ENCODE data around the gene APOL5.

Gene APOL5

DNA sequence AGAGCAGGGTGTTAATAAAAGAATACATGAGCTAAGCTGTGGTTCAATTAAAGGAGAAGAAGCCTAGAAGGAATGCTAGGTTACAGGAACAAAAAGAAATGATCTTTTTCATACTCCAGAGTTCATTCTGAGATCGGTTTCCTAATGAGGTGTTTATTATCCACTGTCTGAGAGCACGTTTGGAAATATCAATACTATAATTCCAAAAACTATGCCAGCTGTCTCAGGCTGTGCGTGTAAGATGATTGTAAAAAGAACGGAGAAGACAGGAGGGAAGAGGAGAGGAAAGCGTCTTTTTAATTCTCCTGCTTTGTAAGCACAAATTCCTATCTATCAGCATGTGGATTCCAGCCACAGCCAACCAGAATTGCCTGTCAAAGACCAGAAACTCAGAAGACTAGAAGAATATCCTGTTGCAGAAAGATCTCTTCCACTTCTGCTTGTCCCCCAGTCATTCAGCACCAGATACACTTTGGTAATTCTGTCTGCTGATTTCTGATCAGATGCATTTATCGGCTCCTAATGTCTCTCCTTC lies 25.7 kb downstream of the APOL5 start:
- TF ChIP-seq, protein P1, sequence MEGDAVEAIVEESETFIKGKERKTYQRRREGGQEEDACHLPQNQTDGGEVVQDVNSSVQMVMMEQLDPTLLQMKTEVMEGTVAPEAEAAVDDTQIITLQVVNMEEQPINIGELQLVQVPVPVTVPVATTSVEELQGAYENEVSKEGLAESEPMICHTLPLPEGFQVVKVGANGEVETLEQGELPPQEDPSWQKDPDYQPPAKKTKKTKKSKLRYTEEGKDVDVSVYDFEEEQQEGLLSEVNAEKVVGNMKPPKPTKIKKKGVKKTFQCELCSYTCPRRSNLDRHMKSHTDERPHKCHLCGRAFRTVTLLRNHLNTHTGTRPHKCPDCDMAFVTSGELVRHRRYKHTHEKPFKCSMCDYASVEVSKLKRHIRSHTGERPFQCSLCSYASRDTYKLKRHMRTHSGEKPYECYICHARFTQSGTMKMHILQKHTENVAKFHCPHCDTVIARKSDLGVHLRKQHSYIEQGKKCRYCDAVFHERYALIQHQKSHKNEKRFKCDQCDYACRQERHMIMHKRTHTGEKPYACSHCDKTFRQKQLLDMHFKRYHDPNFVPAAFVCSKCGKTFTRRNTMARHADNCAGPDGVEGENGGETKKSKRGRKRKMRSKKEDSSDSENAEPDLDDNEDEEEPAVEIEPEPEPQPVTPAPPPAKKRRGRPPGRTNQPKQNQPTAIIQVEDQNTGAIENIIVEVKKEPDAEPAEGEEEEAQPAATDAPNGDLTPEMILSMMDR (IDR thresholded peaks at IDR 0.05; ENCODE audit: borderline replicate concordance, control extremely low read depth, extremely low read depth, insufficient read depth, missing control alignments): no peak
- in situ Hi-C loops (cut with MboI; ENCODE audit: low sequenced_read_pairs, unreplicated experiment): no loop called here
- no peak for DNase-seq (ENCODE audit: low spot score)

DNA sequence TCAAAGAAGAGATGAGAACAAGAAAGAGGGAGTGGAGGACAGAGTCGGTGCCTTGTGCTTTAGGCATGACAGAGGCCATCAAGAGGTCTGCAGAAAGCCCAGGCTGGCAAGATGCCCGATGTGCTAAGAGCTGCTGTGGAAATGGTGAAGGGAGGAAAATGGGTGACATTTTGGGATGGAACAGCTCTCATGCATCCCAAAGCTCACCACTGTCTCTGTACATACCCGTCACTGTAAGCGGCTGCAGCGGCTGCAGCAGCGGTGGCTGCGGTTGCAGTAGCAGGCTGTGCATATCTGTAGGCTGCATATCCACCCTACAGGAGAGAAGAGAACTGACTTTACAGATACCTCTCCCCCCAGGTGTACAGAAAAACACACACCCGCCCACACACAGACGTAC lies 28.6 kb downstream of the APOL5 start:
- TF ChIP-seq, protein P1 (IDR thresholded peaks at IDR 0.05; ENCODE audit: borderline replicate concordance, control extremely low read depth, extremely low read depth, insufficient read depth, missing control alignments): no peak
- no peak for DNase-seq (ENCODE audit: low spot score)
- in situ Hi-C loops (cut with MboI; ENCODE audit: low sequenced_read_pairs, unreplicated experiment): no loop called here

DNA sequence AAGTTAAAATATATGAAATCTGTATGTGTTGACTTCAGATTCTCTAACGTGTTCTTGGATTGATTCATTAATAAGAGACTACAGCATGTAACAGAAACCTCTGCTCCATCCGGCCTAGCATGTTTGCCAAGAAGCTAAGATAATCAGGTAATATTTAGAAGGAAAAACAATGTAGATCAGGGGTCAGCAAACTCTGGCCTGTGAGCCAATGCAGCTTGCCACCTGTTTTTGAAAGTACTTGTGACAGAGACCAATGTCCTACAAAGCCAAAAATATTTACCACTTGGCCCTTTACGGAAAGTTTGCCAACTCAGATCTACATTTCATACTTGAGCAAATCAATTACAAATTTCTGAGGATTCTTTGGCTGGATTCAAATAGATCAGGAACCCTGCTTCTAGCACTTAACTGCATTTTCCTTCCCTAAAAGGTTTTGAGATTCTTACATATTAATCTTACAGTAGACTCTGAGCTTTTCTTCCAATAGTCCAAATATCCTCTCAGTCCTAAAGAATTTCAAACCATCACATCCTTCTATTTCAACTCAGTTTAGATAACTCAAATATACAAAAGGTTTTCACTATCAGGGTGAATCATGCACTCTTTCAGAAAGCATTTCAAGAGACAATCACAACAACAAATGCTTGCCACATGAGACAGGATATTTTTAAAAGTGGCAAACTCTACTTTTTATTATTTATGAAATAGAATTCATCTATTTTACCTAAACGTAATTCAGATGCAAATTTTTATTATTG lies 29.5 kb downstream of the APOL5 start:
- TF ChIP-seq, protein P1 (IDR thresholded peaks at IDR 0.05; ENCODE audit: borderline replicate concordance, control extremely low read depth, extremely low read depth, insufficient read depth, missing control alignments): no peak
- DNase-seq (ENCODE audit: low spot score): no peak
- in situ Hi-C loops (cut with MboI; ENCODE audit: low sequenced_read_pairs, unreplicated experiment): no loop called here

DNA sequence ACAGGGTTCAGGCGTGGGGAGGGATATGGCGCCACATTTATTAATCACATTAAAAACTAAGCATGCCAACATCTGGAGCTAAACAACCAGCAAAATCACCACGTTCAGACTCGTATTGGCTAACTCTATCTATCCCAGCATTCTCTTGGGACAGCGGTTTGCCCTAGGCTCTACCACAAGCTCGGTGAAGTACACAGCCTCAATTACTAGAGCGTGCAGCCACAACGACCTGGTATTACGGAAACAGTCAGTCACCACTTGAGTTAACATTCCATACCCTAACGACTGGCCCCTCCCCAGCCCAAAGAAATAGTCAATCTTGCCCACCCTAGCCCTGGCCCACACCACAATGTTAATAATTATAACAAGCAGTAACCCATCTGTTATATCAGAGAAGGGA lies 32.1 kb downstream of the APOL5 start:
- TF ChIP-seq, protein P1 (IDR thresholded peaks at IDR 0.05; ENCODE audit: borderline replicate concordance, control extremely low read depth, extremely low read depth, insufficient read depth, missing control alignments): no peak
- in situ Hi-C loops (cut with MboI; ENCODE audit: low sequenced_read_pairs, unreplicated experiment): no loop called here
- DNase-seq (ENCODE audit: low spot score): no peak

DNA sequence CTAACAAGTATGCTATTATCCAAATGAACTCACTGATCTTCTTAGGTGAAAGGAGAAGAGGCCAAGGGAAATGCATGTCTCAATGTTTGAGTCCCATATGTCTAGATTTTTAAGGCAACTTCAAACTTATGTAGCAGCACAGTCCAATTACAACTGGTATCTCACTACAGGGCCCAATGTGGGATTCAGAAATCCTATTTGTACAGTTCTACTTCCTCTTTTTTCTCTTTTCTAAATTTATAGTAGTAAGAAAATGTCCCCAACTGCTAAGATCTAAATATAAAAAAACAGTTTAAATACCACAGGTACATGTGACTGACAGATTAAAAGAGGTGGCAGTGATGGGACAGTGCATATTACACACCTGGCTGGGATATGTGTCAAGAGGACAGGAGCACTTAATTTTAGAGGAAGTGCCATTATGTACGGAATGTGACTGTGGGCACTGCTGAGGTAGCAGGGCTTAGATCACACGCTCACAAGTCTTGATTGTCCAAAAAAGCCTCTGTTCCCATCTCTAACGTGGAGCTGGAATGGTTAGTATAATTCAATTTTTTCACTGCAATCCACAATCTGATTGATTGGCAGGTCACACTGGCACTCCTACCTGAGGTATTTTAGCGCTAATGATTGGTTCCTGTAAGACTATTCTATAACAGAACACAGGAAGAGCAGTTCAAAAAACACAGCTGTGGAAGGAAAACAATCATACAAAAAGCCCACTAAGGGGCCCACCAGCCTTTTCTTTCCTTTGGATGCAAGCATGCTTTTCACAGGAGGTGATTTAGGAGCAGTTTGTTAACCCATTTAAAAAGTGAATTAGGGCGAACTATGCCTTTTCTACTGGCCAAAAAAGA lies 34.6 kb downstream of the APOL5 start:
- in situ Hi-C loops (cut with MboI; ENCODE audit: low sequenced_read_pairs, unreplicated experiment): no loop called here
- DNase-seq (ENCODE audit: low spot score): no peak
- TF ChIP-seq, protein P1 (IDR thresholded peaks at IDR 0.05; ENCODE audit: borderline replicate concordance, control extremely low read depth, extremely low read depth, insufficient read depth, missing control alignments): no peak

DNA sequence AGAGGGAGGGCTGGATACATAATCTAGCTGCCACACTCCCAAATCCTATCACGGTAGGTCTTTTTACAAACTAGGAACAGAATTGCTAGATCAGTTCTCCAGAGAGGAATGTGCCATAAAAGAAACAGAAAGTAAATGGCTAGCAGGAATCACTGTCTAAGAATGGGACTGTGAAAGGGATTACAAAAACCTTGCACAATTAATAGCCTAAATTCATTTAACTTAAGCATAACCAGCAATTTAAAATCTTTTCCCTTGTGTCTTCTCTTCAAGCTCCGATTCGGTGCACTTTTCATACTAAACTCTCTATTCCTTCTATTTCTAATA lies 35.2 kb downstream of the APOL5 start:
- in situ Hi-C loops (cut with MboI; ENCODE audit: low sequenced_read_pairs, unreplicated experiment): no loop called here
- TF ChIP-seq, protein P1 (IDR thresholded peaks at IDR 0.05; ENCODE audit: borderline replicate concordance, control extremely low read depth, extremely low read depth, insufficient read depth, missing control alignments): no peak
- DNase-seq (ENCODE audit: low spot score): no peak
